22Rv1 (cell line): ENCODE data around the gene ATL1.

Experiments used
- CTCF ChIP-seq: fragments of 450-650 bp; IDR thresholded peaks from 2 replicates; pipeline ENCODE4 v1.5.1; 2017; ENCODE audit warnings: mild to moderate bottlenecking
- ZFX ChIP-seq: fragments of 450-650 bp; IDR thresholded peaks from 2 replicates; pipeline ENCODE4 v1.6.1; 2017; ENCODE audit warnings: antibody characterized with exemption, borderline replicate concordance

- TF ChIP-seq CTCF (no peak), ZFX (no peak)
Measured at GRCh38 chr14:50521912-50522341, 38.0 kb upstream of the ATL1 start.
